ENCODE measurements around the gene PHTF2.

The PHTF2 gene

DNA sequence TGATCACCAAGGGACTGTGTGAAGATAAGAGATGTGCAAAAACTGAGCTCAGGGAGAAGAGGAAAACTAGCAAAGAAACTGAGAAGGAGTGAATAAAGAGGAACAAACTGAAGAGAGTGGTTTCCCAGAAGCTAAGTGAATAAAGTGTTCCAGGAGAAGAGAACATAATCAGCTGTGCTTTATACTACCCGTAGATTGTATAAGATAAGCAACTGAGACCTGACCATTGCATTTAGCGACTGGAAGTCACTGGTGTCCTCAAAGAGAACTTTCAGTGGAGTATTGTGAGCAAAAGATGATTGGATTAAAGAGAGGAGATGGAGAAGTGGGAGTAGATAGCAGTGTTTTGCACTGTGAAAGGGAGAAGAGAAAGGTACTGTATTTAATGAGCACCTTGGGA is 14.6 kb downstream of the PHTF2 start:
- no peaks in the 10 kb centered on the region for H3K9me3 ChIP-seq (ENCODE audit: control insufficient read depth, low read depth, low read length)
- no peaks in the 10 kb centered on the region for H3K36me3 ChIP-seq (ENCODE audit: control insufficient read depth, low read depth, low read length)
- H3K27ac ChIP-seq (ENCODE audit: low read length): no peak overlapping the region
- H3K4me3 ChIP-seq (ENCODE audit: low read length): no peak overlapping the region
- no peaks in the 10 kb centered on the region for H3K4me1 ChIP-seq (ENCODE audit: control insufficient read depth, low read depth, low read length)
- no peaks in the 10 kb centered on the region for H3K27me3 ChIP-seq (ENCODE audit: control insufficient read depth, insufficient read depth, low read length)
- H3K9ac ChIP-seq (ENCODE audit: low read length): no peak overlapping the region

DNA sequence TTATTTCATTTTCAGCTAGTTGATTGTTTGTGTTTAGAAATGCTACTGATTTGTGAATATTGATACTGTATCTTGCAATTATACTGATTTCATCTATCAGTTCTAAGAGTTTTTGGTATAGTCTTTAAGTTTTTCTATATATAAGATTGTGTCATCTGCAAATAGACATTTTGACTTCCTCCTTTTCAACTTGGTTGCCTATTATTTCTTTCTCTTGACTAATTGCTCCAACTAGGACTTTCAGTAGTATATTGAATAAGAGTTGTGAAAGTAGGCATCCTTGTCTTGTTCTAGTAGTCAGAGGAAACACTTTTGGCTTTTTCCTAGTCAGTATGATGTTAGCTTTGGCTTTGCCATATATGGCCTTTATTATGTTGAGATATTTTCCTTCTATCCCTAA is 20.4 kb downstream of the PHTF2 start:
- Histone ChIP-seq H3K27ac (ENCODE audit: low read length) (no peak overlapping the region), H3K4me3 (ENCODE audit: low read length) (no peak overlapping the region), H3K9me3 (ENCODE audit: control insufficient read depth, low read depth, low read length) (peaks cover 4% of the 10 kb centered on the region), H3K36me3 (ENCODE audit: control insufficient read depth, low read depth, low read length) (no peaks in the 10 kb centered on the region), H3K9ac (ENCODE audit: low read length) (no peak overlapping the region), H3K4me1 (ENCODE audit: control insufficient read depth, low read depth, low read length) (no peaks in the 10 kb centered on the region), H3K27me3 (ENCODE audit: control insufficient read depth, insufficient read depth, low read length) (no peaks in the 10 kb centered on the region)

DNA sequence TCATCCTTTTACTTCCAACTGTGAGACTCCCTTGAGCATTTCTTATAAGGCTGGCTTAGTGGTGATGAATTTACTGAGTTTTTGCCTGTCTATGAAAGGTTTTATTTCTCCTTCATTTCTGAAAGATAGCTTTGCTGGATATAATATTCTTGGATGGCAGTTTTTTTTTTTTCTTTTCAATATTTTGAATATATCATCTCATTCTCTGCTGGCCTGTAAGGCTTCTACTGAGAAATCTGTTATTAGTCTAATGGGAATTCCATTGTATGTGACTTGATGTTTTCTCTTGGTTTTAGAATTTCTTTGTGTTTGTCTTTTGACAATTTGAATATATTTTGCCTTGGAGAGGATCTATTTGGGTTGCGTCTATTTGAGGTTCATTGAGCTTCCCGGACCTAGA is 22.4 kb downstream of the PHTF2 start:
- Histone ChIP-seq H3K9ac (ENCODE audit: low read length) (no peak overlapping the region), H3K4me1 (ENCODE audit: control insufficient read depth, low read depth, low read length) (no peaks in the 10 kb centered on the region), H3K27ac (ENCODE audit: low read length) (no peak overlapping the region), H3K36me3 (ENCODE audit: control insufficient read depth, low read depth, low read length) (no peaks in the 10 kb centered on the region), H3K4me3 (ENCODE audit: low read length) (no peak overlapping the region), H3K27me3 (ENCODE audit: control insufficient read depth, insufficient read depth, low read length) (no peaks in the 10 kb centered on the region), H3K9me3 (ENCODE audit: control insufficient read depth, low read depth, low read length) (peaks cover 4% of the 10 kb centered on the region)

DNA sequence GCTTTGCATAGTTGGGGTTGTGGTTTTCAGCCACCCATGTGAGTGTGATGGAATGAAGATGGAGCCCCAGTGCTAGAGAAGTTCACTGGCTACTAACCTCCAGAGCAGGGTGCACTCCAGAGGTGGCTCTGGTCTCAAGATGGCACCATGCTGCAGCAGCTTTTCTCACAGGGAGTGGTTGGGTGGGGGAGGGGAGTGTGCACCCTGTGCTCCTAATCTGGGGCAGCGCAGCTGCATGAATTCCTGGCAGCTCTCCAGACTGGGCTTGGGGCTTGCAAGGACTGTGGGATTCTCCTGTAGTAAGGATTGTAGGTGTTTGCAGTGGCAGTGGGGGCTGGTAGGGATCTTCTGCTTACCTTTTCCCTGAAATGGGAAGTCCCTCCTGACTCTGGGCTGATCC is 23.7 kb downstream of the PHTF2 start:
- Histone ChIP-seq H3K9me3 (ENCODE audit: control insufficient read depth, low read depth, low read length) (peaks cover 4% of the 10 kb centered on the region), H3K4me1 (ENCODE audit: control insufficient read depth, low read depth, low read length) (no peaks in the 10 kb centered on the region), H3K27me3 (ENCODE audit: control insufficient read depth, insufficient read depth, low read length) (no peaks in the 10 kb centered on the region), H3K4me3 (ENCODE audit: low read length) (no peak overlapping the region), H3K9ac (ENCODE audit: low read length) (no peak overlapping the region), H3K27ac (ENCODE audit: low read length) (no peak overlapping the region), H3K36me3 (ENCODE audit: control insufficient read depth, low read depth, low read length) (no peaks in the 10 kb centered on the region)

DNA sequence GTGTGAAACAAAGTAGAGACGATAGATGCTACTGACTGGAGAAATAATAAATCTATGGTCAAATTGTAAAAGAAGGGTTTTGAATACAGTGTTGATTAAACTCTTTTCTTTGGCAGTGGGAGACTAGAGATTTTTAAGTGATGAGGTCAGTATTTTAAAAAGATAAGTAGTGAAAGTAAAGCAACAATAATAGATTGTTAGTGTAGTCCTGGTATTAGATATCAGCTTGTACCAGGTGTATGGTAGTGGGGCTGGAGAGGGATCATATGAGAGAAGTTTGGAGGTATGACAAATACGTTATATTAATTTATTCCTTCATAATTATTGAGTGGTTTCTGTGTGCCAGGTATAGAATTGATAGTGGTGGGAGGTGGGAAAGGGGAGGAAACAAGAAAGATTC is 25.2 kb downstream of the PHTF2 start:
- no peaks in the 10 kb centered on the region for H3K27me3 ChIP-seq (ENCODE audit: control insufficient read depth, insufficient read depth, low read length)
- H3K4me3 ChIP-seq (ENCODE audit: low read length): no peak overlapping the region
- H3K9me3 ChIP-seq (ENCODE audit: control insufficient read depth, low read depth, low read length): peaks cover 4% of the 10 kb centered on the region
- no peak overlapping the region for H3K9ac ChIP-seq (ENCODE audit: low read length)
- H3K27ac ChIP-seq (ENCODE audit: low read length): no peak overlapping the region
- no peaks in the 10 kb centered on the region for H3K4me1 ChIP-seq (ENCODE audit: control insufficient read depth, low read depth, low read length)
- no peaks in the 10 kb centered on the region for H3K36me3 ChIP-seq (ENCODE audit: control insufficient read depth, low read depth, low read length)

DNA sequence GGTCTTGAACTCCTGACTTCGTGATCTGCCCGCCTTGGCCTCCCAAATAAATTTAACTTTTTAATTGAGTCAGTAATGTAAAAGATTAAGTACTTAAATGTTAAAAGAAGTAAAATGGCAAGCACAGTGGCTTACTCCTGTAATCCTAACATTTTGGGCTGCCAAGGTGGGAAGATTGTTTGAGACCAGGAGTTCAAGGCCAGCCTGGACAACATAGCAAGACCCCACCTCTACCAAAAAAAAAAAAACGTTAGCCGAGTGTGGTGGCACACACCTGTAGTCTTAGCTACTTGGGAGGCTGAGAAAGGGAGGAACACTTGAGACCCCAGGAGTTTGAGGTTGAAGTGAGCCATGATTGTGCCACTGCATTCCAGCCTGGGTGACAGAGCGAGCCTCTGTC is 26.1 kb downstream of the PHTF2 start:
- no peak overlapping the region for H3K27ac ChIP-seq (ENCODE audit: low read length)

DNA sequence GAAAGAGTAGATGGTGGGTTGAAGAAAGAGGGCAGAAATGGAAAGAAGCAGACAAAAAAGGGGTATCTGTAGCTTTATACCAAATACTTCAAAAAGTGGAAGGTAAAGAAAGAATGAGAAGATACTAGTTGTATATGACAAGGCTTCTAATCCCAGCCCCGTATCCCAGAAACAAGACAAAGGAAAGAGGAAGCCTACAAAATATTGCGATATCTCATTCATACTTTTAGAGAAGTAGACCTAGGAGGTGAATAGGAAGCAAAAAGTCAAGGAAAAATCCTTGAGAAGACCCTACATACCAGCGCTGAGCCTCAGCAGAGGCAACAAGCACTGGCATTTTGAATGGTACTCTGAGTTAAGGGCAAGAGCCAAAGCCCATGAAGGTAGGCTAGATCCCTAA is 26.6 kb downstream of the PHTF2 start:
- Histone ChIP-seq H3K4me1 (ENCODE audit: control insufficient read depth, low read depth, low read length) (no peaks in the 10 kb centered on the region), H3K4me3 (ENCODE audit: low read length) (no peak overlapping the region)

More for the DNA sequence above, 26.1 kb downstream of the PHTF2 start:
- no peak overlapping the region for H3K9ac ChIP-seq (ENCODE audit: low read length)
- peaks cover 4% of the 10 kb centered on the region for H3K9me3 ChIP-seq (ENCODE audit: control insufficient read depth, low read depth, low read length)
- no peaks in the 10 kb centered on the region for H3K27me3 ChIP-seq (ENCODE audit: control insufficient read depth, insufficient read depth, low read length)
- no peak overlapping the region for H3K4me3 ChIP-seq (ENCODE audit: low read length)
- H3K4me1 ChIP-seq (ENCODE audit: control insufficient read depth, low read depth, low read length): no peaks in the 10 kb centered on the region
- no peaks in the 10 kb centered on the region for H3K36me3 ChIP-seq (ENCODE audit: control insufficient read depth, low read depth, low read length)

DNA sequence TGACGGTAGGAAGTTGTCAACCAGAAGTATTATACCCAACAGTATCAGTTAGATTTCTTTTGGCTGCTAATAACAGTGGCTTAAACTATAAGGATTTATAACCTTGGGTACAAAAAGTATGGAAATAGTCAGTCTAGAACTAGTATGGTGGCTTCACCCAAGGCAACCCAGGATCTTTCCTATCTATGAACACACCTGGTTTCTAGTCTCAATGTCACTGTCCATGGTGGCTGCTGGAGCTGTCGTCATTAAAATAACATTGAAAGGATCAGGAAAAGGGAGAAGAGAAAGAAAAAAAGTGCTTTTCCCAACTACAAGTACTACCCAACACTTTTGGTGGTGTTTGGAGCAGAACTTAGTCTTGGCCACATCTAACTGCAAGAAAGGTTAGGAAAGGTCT is 27.7 kb downstream of the PHTF2 start:
- Histone ChIP-seq H3K9ac (ENCODE audit: low read length) (no peak overlapping the region), H3K4me3 (ENCODE audit: low read length) (no peak overlapping the region), H3K27me3 (ENCODE audit: control insufficient read depth, insufficient read depth, low read length) (no peaks in the 10 kb centered on the region), H3K27ac (ENCODE audit: low read length) (no peak overlapping the region), H3K4me1 (ENCODE audit: control insufficient read depth, low read depth, low read length) (no peaks in the 10 kb centered on the region), H3K9me3 (ENCODE audit: control insufficient read depth, low read depth, low read length) (no peaks in the 10 kb centered on the region), H3K36me3 (ENCODE audit: control insufficient read depth, low read depth, low read length) (no peaks in the 10 kb centered on the region)

More for the DNA sequence above, 26.6 kb downstream of the PHTF2 start:
- H3K9me3 ChIP-seq (ENCODE audit: control insufficient read depth, low read depth, low read length): peaks cover 4% of the 10 kb centered on the region
- no peak overlapping the region for H3K27ac ChIP-seq (ENCODE audit: low read length)
- no peaks in the 10 kb centered on the region for H3K27me3 ChIP-seq (ENCODE audit: control insufficient read depth, insufficient read depth, low read length)
- H3K9ac ChIP-seq (ENCODE audit: low read length): no peak overlapping the region
- H3K36me3 ChIP-seq (ENCODE audit: control insufficient read depth, low read depth, low read length): no peaks in the 10 kb centered on the region

DNA sequence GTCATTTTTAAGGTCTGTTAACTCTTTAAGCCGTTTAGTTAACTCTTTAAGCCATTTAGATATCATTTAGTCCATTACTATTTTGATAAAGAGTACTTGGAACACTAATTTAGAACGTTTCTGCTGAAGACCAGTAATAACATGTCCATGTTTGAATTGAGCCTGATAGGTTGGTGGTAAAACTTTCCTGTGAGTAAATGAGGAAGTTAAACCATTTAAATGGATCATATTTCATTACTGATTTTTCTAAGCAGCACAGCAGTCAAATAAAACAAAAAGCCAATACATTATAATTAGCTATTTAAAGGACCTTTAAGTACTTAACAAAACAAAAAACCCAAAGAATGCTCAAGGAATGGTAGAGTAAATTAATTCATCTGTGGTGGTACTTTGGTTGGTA is 29.4 kb downstream of the PHTF2 start:
- Histone ChIP-seq H3K36me3 (ENCODE audit: control insufficient read depth, low read depth, low read length) (no peaks in the 10 kb centered on the region), H3K27ac (ENCODE audit: low read length) (no peak overlapping the region), H3K9ac (ENCODE audit: low read length) (no peak overlapping the region), H3K9me3 (ENCODE audit: control insufficient read depth, low read depth, low read length) (no peaks in the 10 kb centered on the region), H3K4me1 (ENCODE audit: control insufficient read depth, low read depth, low read length) (no peaks in the 10 kb centered on the region), H3K27me3 (ENCODE audit: control insufficient read depth, insufficient read depth, low read length) (no peaks in the 10 kb centered on the region), H3K4me3 (ENCODE audit: low read length) (no peak overlapping the region)

DNA sequence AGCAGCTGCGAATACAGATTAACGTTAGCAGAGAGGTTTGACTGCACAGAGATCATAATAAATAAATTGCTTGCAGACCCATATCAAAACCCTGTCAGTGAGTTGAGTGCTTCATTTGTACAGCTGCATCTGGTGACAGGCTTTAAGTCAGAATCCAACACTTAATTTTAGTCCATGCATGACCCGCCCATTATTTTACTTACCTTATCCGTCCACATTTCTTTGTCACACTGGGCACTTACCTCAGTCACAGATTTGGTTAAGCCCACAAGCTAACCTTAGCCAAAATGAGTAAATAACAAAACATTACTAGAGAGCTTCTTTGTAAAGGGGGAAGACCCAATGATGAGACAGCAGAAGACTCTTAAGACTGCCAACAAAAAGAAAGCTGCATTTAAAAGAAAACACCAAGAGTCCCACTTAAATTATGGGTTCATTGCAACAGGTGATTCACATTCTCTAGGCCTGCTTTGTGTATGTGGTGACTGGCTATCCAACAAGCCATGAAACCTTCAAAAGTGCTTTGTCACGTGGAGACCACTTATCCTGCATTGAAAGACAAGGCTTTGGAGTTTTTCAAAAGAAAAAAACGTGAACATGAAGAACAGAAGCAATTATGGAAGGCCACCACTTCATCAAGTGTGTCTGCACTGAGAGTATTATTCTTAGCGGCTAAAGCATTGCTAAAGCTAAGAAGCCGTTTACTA is 32.2 kb downstream of the PHTF2 start:
- Histone ChIP-seq H3K4me3 (ENCODE audit: low read length) (no peak overlapping the region), H3K36me3 (ENCODE audit: control insufficient read depth, low read depth, low read length) (no peaks in the 10 kb centered on the region), H3K27ac (ENCODE audit: low read length) (no peak overlapping the region), H3K4me1 (ENCODE audit: control insufficient read depth, low read depth, low read length) (no peaks in the 10 kb centered on the region), H3K9me3 (ENCODE audit: control insufficient read depth, low read depth, low read length) (no peaks in the 10 kb centered on the region), H3K9ac (ENCODE audit: low read length) (no peak overlapping the region), H3K27me3 (ENCODE audit: control insufficient read depth, insufficient read depth, low read length) (no peaks in the 10 kb centered on the region)

DNA sequence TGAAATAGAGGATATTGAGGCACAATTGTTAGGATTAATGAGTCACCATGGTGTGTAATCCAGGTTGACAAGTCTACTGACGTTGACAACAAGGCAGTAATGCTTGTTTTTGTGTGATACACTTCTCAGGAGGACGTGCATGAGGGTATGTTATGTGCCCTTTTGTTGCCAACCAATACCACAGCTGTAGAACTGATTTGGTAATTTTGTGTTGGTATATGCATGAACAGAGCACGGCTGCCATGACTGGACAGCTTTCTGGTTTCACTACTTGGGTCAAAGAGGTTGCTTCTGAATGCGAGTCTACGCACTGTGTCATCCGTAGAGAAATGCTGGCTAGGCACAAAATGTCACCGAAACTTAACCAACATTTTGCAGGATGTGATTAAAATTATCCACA is 32.9 kb downstream of the PHTF2 start:
- H3K4me3 ChIP-seq (ENCODE audit: low read length): no peak overlapping the region
- no peak overlapping the region for H3K27ac ChIP-seq (ENCODE audit: low read length)
- no peak overlapping the region for H3K9ac ChIP-seq (ENCODE audit: low read length)

DNA sequence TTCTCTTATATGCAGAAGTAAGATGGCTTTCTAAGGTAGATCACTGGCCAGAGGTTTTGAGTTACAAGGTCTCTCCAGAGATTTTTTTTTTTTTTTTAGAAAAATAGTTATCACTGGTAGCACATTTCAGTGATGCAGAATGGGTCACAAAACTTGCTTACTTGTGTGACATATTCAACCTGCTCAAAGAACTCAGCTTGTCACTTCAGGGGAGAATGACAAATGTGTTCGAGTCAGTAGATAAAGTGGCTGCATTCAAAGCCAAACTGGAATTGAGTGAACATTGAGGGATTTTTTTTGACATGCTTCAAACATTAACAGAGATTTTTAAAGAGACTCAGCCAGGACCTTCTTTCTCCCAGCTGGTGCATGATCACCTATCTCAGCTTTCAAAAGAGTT is 33.4 kb downstream of the PHTF2 start:
- H3K27me3 ChIP-seq (ENCODE audit: control insufficient read depth, insufficient read depth, low read length): no peaks in the 10 kb centered on the region
- H3K36me3 ChIP-seq (ENCODE audit: control insufficient read depth, low read depth, low read length): no peaks in the 10 kb centered on the region
- H3K9ac ChIP-seq (ENCODE audit: low read length): no peak overlapping the region
- no peak overlapping the region for H3K4me3 ChIP-seq (ENCODE audit: low read length)
- H3K4me1 ChIP-seq (ENCODE audit: control insufficient read depth, low read depth, low read length): no peaks in the 10 kb centered on the region
- H3K27ac ChIP-seq (ENCODE audit: low read length): no peak overlapping the region
- no peaks in the 10 kb centered on the region for H3K9me3 ChIP-seq (ENCODE audit: control insufficient read depth, low read depth, low read length)

More for the DNA sequence above, 32.9 kb downstream of the PHTF2 start:
- Histone ChIP-seq H3K4me1 (ENCODE audit: control insufficient read depth, low read depth, low read length) (no peaks in the 10 kb centered on the region), H3K36me3 (ENCODE audit: control insufficient read depth, low read depth, low read length) (no peaks in the 10 kb centered on the region), H3K27me3 (ENCODE audit: control insufficient read depth, insufficient read depth, low read length) (no peaks in the 10 kb centered on the region), H3K9me3 (ENCODE audit: control insufficient read depth, low read depth, low read length) (no peaks in the 10 kb centered on the region)
